Ishikawa (cell line): ENCODE results near the gene PPP2CA.

Source experiments
- CEBPB ChIP-seq: IDR thresholded peaks from 2 replicates; pipeline ENCODE4 v1.6.1; 2012
- CREB1 ChIP-seq: IDR thresholded peaks from 2 replicates; pipeline ENCODE4 v1.6.1; 2012; ENCODE audit warnings: low read depth
- EGR1 ChIP-seq: IDR thresholded peaks from 2 replicates; pipeline ENCODE4 v1.6.1; 2012
- EP300 ChIP-seq: IDR thresholded peaks from 2 replicates; pipeline ENCODE4 v1.6.1; 2012; ENCODE audit warnings: borderline replicate concordance
- FOXM1 ChIP-seq: IDR thresholded peaks from 2 replicates; pipeline ENCODE4 v1.6.1; 2012; ENCODE audit warnings: low read depth, borderline replicate concordance
- NFIC ChIP-seq: IDR thresholded peaks from 2 replicates; pipeline ENCODE4 v1.6.1; 2012
- RAD21 ChIP-seq: IDR thresholded peaks from 2 replicates; pipeline ENCODE4 v1.6.1; 2012; ENCODE audit warnings: low read depth
- REST ChIP-seq: IDR thresholded peaks from 2 replicates; pipeline ENCODE4 v1.6.1; 2012; ENCODE audit warnings: low read depth, mild to moderate bottlenecking
- TAF1 ChIP-seq: IDR thresholded peaks from 2 replicates; pipeline ENCODE4 v1.6.1; 2012; ENCODE audit warnings: low read depth, mild to moderate bottlenecking
- TCF12 ChIP-seq: IDR thresholded peaks from 2 replicates; pipeline ENCODE4 v1.6.1; 2012; ENCODE audit warnings: low read depth
- TEAD4 ChIP-seq: IDR thresholded peaks from 2 replicates; pipeline ENCODE4 v1.6.1; 2012
- YY1 ChIP-seq: IDR thresholded peaks from 2 replicates; pipeline ENCODE4 v1.6.1; 2012; ENCODE audit warnings: low read depth
- ZBTB7A ChIP-seq: IDR thresholded peaks from 2 replicates; pipeline ENCODE4 v1.6.1; 2012; ENCODE audit warnings: low read depth
- TF ChIP-seq, protein P1 (sequence below): IDR thresholded peaks from 2 replicates; pipeline ENCODE4 v1.6.1; 2012
- TF ChIP-seq, protein P2 (sequence below): IDR thresholded peaks from 2 replicates; pipeline ENCODE4 v1.6.1; 2012

Gene PPP2CA

DNA sequence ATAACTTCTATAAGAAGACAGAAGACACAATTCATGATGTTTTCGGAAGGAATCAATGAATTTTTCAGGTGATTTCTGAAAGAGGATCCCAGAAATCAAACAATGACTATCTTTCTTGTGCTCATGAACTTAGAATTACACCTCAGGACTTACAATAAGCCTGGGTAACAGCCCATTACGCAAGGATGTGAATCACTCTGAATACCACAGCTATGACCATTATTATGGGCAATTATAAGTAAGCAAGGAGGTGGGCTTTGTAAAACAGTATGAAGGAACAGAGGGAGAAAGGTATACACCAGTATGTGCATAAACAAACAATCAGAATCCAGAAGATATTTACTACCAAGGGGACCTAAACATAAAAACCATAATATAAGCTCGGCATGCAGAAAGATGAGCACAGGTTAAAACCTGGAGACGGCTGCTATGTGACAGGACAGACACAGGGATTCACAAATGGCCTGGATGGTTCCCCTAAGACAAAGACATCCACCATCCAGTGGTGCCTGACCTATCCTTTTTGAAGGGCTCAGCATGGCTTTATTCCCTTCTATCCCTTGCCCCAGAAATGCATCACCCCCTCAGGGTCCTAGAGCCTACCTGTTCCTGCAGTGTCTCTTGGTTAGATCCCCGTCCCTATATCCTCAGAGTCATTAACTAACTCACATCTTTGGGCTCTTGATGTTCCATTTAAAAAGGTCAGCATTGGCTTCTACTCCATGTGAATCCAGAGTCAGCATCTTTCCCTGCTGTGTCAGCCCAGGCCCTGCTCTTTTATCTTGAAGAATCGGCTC lies 21.8 kb upstream of the PPP2CA start:
- TF ChIP-seq YY1 (no peak), TCF12 (no peak), CEBPB (peak; percentile 91), TEAD4 (no peak), REST (no peak)

DNA sequence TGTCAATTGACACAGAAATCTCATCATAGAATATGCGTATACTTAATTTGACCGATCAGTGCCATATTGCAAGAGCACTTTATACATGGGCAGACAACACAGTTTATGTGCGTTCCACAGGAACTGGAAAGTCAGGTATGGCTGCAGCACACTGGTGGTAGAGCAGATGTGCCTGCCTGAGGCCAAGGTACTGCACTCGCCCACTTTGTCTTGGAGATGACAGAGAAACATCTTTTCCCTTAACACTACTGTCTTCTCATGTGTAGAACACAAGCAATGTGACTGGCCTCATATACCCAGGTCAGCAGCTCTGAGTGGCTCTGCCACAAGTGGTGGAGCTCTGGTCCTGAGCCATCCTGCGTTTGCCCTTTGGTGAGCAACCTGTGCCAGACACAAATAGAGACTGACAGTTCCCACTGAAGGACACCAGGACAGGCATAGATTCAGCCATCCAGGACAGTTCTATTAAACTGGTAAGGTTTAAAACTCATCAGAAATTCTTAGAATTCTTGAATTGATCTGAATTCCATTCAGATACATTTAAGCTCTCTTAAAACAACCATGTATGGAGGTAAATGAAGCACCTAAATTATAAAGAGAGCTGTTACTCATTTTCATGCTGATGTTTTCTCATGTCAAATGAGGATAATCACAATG lies 21.0 kb upstream of the PPP2CA start:
- no peak for TF ChIP-seq REST
- no peak for TF ChIP-seq EGR1
- TF ChIP-seq ZBTB7A, result no peak
- TF ChIP-seq CEBPB, result no peak

GRCh38 chr5:134245692-134246091 lies 19.8 kb upstream of the PPP2CA start:
- TF ChIP-seq CREB1, result no peak
- TF ChIP-seq EP300, result no peak
- no peak for TF ChIP-seq RAD21
- no peak for TF ChIP-seq REST
- TF ChIP-seq TCF12, result no peak
- TF ChIP-seq EGR1, result no peak
- TF ChIP-seq TAF1, result no peak
- TF ChIP-seq ZBTB7A, result no peak
- TF ChIP-seq YY1, result no peak
- no peak for TF ChIP-seq NFIC
- TF ChIP-seq, protein P1, sequence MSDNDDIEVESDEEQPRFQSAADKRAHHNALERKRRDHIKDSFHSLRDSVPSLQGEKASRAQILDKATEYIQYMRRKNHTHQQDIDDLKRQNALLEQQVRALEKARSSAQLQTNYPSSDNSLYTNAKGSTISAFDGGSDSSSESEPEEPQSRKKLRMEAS, result no peak
- TF ChIP-seq, protein P2, sequence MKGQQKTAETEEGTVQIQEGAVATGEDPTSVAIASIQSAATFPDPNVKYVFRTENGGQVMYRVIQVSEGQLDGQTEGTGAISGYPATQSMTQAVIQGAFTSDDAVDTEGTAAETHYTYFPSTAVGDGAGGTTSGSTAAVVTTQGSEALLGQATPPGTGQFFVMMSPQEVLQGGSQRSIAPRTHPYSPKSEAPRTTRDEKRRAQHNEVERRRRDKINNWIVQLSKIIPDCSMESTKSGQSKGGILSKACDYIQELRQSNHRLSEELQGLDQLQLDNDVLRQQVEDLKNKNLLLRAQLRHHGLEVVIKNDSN, result no peak
- TF ChIP-seq FOXM1, result no peak
- TF ChIP-seq CEBPB, result no peak
- no peak for TF ChIP-seq TEAD4

- TF ChIP-seq TEAD4 (peak; percentile 83), FOXM1 (no peak), TAF1 (no peak)
- TF ChIP-seq, protein P1, result 0 out of 2 replicates have a peak, but pooled peaks have one; percentile 20
Observed at GRCh38 chr5:134245101-134245604, 19.3 kb upstream of the PPP2CA start.

- no peak for TF ChIP-seq EP300
- TF ChIP-seq ZBTB7A, result no peak
- TF ChIP-seq FOXM1, result no peak
- no peak for TF ChIP-seq YY1
- TF ChIP-seq TAF1, result no peak
Observed at GRCh38 chr5:134242146-134242545, 16.3 kb upstream of the PPP2CA start.
